B cell (primary cell): ENCODE data around the gene MTUS2.

Experiments
- EZH2 ChIP-seq: IDR thresholded peaks from 2 replicates; pipeline ENCODE4 v1.6.1; 2012; ENCODE audit warnings: borderline replicate concordance, low read depth, mild to moderate bottlenecking, moderate library complexity, low read length; ENCODE audit not compliant: insufficient read depth, poor library complexity, severe bottlenecking
- TF ChIP-seq, protein P1 (sequence below): fragments of 200-600 bp; IDR thresholded peaks from one replicate; pipeline ENCODE4 v1.8.0; 2022; ENCODE audit warnings: antibody characterized with exemption, mild to moderate bottlenecking

DNA sequence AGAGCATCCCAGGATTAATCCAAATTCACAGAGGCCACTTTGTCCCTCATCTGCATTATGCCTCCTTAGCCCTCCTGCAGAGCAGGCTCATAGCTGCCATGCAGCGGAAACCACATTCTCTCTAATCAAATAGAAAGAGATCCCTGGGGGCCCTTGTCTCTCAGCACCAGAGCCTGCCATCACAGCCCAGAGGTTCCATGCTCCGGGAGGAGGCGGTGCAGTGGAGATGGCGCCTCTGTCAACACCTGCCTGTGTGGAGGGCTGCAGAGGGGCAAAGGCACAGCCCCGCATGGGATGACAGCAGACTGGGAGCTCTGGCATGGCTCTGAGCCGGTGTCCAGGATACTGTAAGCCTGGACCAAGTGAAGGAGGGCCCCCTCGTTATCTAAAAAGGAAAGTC is 664.1 kb downstream of the MTUS2 start:
- TF ChIP-seq, protein P1, sequence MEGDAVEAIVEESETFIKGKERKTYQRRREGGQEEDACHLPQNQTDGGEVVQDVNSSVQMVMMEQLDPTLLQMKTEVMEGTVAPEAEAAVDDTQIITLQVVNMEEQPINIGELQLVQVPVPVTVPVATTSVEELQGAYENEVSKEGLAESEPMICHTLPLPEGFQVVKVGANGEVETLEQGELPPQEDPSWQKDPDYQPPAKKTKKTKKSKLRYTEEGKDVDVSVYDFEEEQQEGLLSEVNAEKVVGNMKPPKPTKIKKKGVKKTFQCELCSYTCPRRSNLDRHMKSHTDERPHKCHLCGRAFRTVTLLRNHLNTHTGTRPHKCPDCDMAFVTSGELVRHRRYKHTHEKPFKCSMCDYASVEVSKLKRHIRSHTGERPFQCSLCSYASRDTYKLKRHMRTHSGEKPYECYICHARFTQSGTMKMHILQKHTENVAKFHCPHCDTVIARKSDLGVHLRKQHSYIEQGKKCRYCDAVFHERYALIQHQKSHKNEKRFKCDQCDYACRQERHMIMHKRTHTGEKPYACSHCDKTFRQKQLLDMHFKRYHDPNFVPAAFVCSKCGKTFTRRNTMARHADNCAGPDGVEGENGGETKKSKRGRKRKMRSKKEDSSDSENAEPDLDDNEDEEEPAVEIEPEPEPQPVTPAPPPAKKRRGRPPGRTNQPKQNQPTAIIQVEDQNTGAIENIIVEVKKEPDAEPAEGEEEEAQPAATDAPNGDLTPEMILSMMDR, result no peak
- TF ChIP-seq EZH2, result no peak
